OCI-LY7 (cell line): ENCODE data around the gene WNT5A. TPM values are rescaled to one million over a fixed set of nuclear protein-coding genes. Genes with fewer than 3 reads are reported as not detected.

Experiments used
- BruUV-seq: library from RNA; stranded (reverse); fragments of 400-500 nt; replicated peaks from 2 replicates; lab custom pipeline; 2021; lab: Mats Ljungman, UMichigan
- CTCF ChIA-PET: fragments of 300-600 bp; sonication (Branson Sonifier 250); formaldehyde crosslinking; loops from one replicate; lab custom pipeline; 2022; ENCODE audit warnings: antibody characterized with exemption; ENCODE audit not compliant: unreplicated experiment; lab: Charles Lee
- POLR2A ChIA-PET: fragments of 300-600 bp; sonication (Branson Sonifier 250); formaldehyde crosslinking; loops from one replicate; lab custom pipeline; 2022; ENCODE audit warnings: antibody characterized with exemption; lab: Charles Lee
- DNase-seq: peaks from one replicate; pipeline ENCODE4 v3.0.0-alpha.2; 2015; ENCODE audit warnings: low spot score
- H2AFZ ChIP-seq: fragments of 200-600 bp; sonication (generic), shearing (Covaris generic); 2 replicates; pipeline ENCODE4 v1.6.1; 2014; ENCODE audit warnings: mild to moderate bottlenecking, antibody characterized with exemption, low read length, moderate library complexity
- H3K27ac ChIP-seq: fragments of 200-600 bp; sonication (generic); 2 replicates; pipeline ENCODE4 v1.5.1; 2014; ENCODE audit warnings: mixed run types, low read depth, mild to moderate bottlenecking, moderate library complexity, low read length, inconsistent platforms; ENCODE audit not compliant: poor library complexity, severe bottlenecking
- H3K36me3 ChIP-seq: fragments of 200-600 bp; sonication (generic); 2 replicates; pipeline ENCODE4 v1.6.1; 2014; ENCODE audit warnings: mild to moderate bottlenecking, antibody characterized with exemption, low read length, moderate library complexity, mixed read lengths; ENCODE audit not compliant: insufficient read depth
- H3K4me1 ChIP-seq: fragments of 200-600 bp; sonication (generic); 2 replicates; pipeline ENCODE4 v1.5.1; 2014; ENCODE audit warnings: mild to moderate bottlenecking, low read length; ENCODE audit not compliant: insufficient read depth, poor library complexity, severe bottlenecking
- H3K4me2 ChIP-seq: fragments of 200-600 bp; sonication (generic); 2 replicates; pipeline ENCODE4 v1.6.1; 2014; ENCODE audit warnings: mild to moderate bottlenecking, low read length
- H3K4me3 ChIP-seq: fragments of 200-600 bp; sonication (generic); 2 replicates; pipeline ENCODE4 v1.5.1; 2014; ENCODE audit warnings: mild to moderate bottlenecking, low read depth, low read length; ENCODE audit not compliant: poor library complexity, severe bottlenecking
- H3K79me2 ChIP-seq: fragments of 200-600 bp; sonication (generic); 2 replicates; pipeline ENCODE4 v1.6.1; 2016; ENCODE audit warnings: low read depth, mild to moderate bottlenecking, low read length, moderate library complexity, mixed read lengths; ENCODE audit not compliant: insufficient read depth
- H3K9me2 ChIP-seq: fragments of 200-600 bp; sonication (generic); 2 replicates; pipeline ENCODE4 v1.6.1; 2016; ENCODE audit warnings: mild to moderate bottlenecking, low read length, mixed read lengths; ENCODE audit not compliant: insufficient read depth
- H3K9me3 ChIP-seq: fragments of 200-600 bp; sonication (generic); 2 replicates; pipeline ENCODE4 v1.6.1; 2014; ENCODE audit warnings: mild to moderate bottlenecking, mixed run types, low read length, mixed read lengths
- H4K20me1 ChIP-seq: fragments of 200-600 bp; sonication (generic); 2 replicates; pipeline ENCODE4 v1.6.1; 2014; ENCODE audit warnings: mild to moderate bottlenecking, antibody characterized with exemption, low read length, moderate library complexity, mixed read lengths; ENCODE audit not compliant: insufficient read depth
- CTCF ChIP-seq: fragments of 200-600 bp; sonication (generic); conservative IDR thresholded peaks from 2 replicates; pipeline ENCODE4 v1.5.1; 2014; ENCODE audit warnings: mild to moderate bottlenecking, antibody characterized with exemption, low read length, moderate library complexity, mixed read lengths
- EZH2phosphoT487 ChIP-seq: fragments of 200-600 bp; sonication (generic); IDR thresholded peaks from 2 replicates; pipeline ENCODE4 v1.6.1; 2018; ENCODE audit warnings: low read depth, borderline replicate concordance, mild to moderate bottlenecking, mixed run types, antibody characterized with exemption, low read length, moderate library complexity, mixed read lengths
- intact Hi-C: fragments of 100-400 bp; cut with micrococcal nuclease; formaldehyde crosslinking; loops from one replicate; pipeline ENCODE4 v1.10.0; 2022; ENCODE audit not compliant: unreplicated experiment
- total RNA-seq, 2 experiments: library from RNA; depleted of rRNA in 1 of 2; stranded (reverse); fragments of >200 nt in 1 of 2; shearing (Covaris generic) in 1 of 2; gene quantifications; 2 replicates each; pipeline ENCODE4 v1.2.3, GENCODE V29; 2014 to 2022

The WNT5A gene
- total RNA-seq, 2 experiments from 2014 or later, result 4.6 to 18.1 TPM

GRCh38 chr3:55514962-55515361 is 27.9 kb upstream of the WNT5A start:
- no peak overlapping the region for H2AFZ ChIP-seq
- intact Hi-C loops, result no loop called here
- H4K20me1 ChIP-seq, result no peaks in the 10 kb centered on the region
- no peaks in the 10 kb centered on the region for H3K9me3 ChIP-seq
- no peaks in the 10 kb centered on the region for H3K79me2 ChIP-seq
- H3K4me1 ChIP-seq, result no peaks in the 10 kb centered on the region
- H3K9me2 ChIP-seq, result no peaks in the 10 kb centered on the region
- BruUV-seq, result no TSS peak
- POLR2A ChIA-PET, result interaction anchor here (0.6 to 0.7 kb wide), 2 partner anchors 70 to 463 kb away, joined by 3 to 4 read pairs; no protein-coding TSS in a partner anchor
- no peaks in the 10 kb centered on the region for H3K36me3 ChIP-seq
- CTCF ChIA-PET, result no interaction called here
- no peak overlapping the region for H3K27ac ChIP-seq
- H3K4me2 ChIP-seq, result no peak overlapping the region
- H3K4me3 ChIP-seq, result no peak overlapping the region
- no peak for DNase-seq
- TF ChIP-seq CTCF (no peak), EZH2phosphoT487 (no peak)

- H3K9me2 ChIP-seq, result no peaks in the 10 kb centered on the region
- no TSS peak for BruUV-seq
- H2AFZ ChIP-seq, result no peak overlapping the region
- POLR2A ChIA-PET, result interaction anchor here (0.9 kb wide), 1 partner anchor 209 kb away, joined by 3 read pairs; no protein-coding TSS in a partner anchor
- no peaks in the 10 kb centered on the region for H3K4me1 ChIP-seq
- no peak for DNase-seq
- H3K36me3 ChIP-seq, result no peaks in the 10 kb centered on the region
- H4K20me1 ChIP-seq, result no peaks in the 10 kb centered on the region
- no peak overlapping the region for H3K4me2 ChIP-seq
- TF ChIP-seq CTCF, result no peak
- TF ChIP-seq EZH2phosphoT487, result no peak
- H3K4me3 ChIP-seq, result no peak overlapping the region
- CTCF ChIA-PET, result no interaction called here
- intact Hi-C loops, result no loop called here
- no peaks in the 10 kb centered on the region for H3K79me2 ChIP-seq
- no peak overlapping the region for H3K27ac ChIP-seq
- H3K9me3 ChIP-seq, result no peaks in the 10 kb centered on the region
These were observed 25.7 kb upstream of the WNT5A start for GRCh38 chr3:55512571-55513343.

- no peaks in the 10 kb centered on the region for H3K9me2 ChIP-seq
- H3K4me1 ChIP-seq, result no peaks in the 10 kb centered on the region
- no peak overlapping the region for H2AFZ ChIP-seq
- H3K27ac ChIP-seq, result no peak overlapping the region
- no peaks in the 10 kb centered on the region for H3K36me3 ChIP-seq
- POLR2A ChIA-PET, result no interaction called here
- no peak overlapping the region for H3K4me2 ChIP-seq
- TF ChIP-seq EZH2phosphoT487 (no peak), CTCF (no peak)
- CTCF ChIA-PET, result no interaction called here
- BruUV-seq, result no TSS peak
- no peaks in the 10 kb centered on the region for H3K9me3 ChIP-seq
- no peak for DNase-seq
- H3K4me3 ChIP-seq, result no peak overlapping the region
- no peaks in the 10 kb centered on the region for H4K20me1 ChIP-seq
- H3K79me2 ChIP-seq, result no peaks in the 10 kb centered on the region
- intact Hi-C loops, result no loop called here
These were observed 24.9 kb upstream of the WNT5A start for GRCh38 chr3:55511895-55512570.
